SK-N-MC (cell line): ENCODE results near the gene RHAG.

Source experiments
- DNase-seq: peaks from one replicate; pipeline ENCODE4 v3.0.0-alpha.2; 2011; ENCODE audit warnings: low read depth, low spot score
- H3K27ac ChIP-seq: fragments of 200-600 bp; sonication (generic); 2 replicates; pipeline ENCODE4 v1.5.1; 2016; ENCODE audit warnings: mixed run types
- H3K36me3 ChIP-seq: fragments of 200-600 bp; sonication (generic); 2 replicates; pipeline ENCODE4 v1.6.1; 2017; ENCODE audit warnings: antibody characterized with exemption, low read length, mixed read lengths; ENCODE audit not compliant: insufficient read depth
- H3K4me3 ChIP-seq: fragments of 200-600 bp; sonication (generic); 2 replicates; pipeline ENCODE4 v1.5.1; 2016
- H3K9ac ChIP-seq: fragments of 200-600 bp; sonication (generic); 2 replicates; pipeline ENCODE4 v1.8.0; 2017; ENCODE audit warnings: mixed run types, mixed read lengths; ENCODE audit not compliant: insufficient read length
- H3K9me3 ChIP-seq: fragments of 200-600 bp; sonication (generic); 2 replicates; pipeline ENCODE4 v1.6.1; 2017; ENCODE audit warnings: low read depth, mild to moderate bottlenecking, antibody characterized with exemption, low read length, moderate library complexity, mixed read lengths
- EZH2 ChIP-seq: fragments of 200-600 bp; sonication (generic); IDR thresholded peaks from one replicate; pipeline ENCODE4 v1.6.1; 2017; ENCODE audit warnings: antibody characterized with exemption
- FOXP2 ChIP-seq: optimal IDR thresholded peaks from 2 replicates; pipeline ENCODE3; 2011; ENCODE audit warnings: mild to moderate bottlenecking, moderate library complexity; ENCODE audit not compliant: insufficient read depth; ENCODE audit errors: extremely low read length, control extremely low read depth
- POLR2AphosphoS5 ChIP-seq: IDR thresholded peaks from 2 replicates; pipeline ENCODE4 v1.6.1; 2012; ENCODE audit warnings: mild to moderate bottlenecking, low read depth, low read length, borderline replicate concordance

The RHAG gene

DNA sequence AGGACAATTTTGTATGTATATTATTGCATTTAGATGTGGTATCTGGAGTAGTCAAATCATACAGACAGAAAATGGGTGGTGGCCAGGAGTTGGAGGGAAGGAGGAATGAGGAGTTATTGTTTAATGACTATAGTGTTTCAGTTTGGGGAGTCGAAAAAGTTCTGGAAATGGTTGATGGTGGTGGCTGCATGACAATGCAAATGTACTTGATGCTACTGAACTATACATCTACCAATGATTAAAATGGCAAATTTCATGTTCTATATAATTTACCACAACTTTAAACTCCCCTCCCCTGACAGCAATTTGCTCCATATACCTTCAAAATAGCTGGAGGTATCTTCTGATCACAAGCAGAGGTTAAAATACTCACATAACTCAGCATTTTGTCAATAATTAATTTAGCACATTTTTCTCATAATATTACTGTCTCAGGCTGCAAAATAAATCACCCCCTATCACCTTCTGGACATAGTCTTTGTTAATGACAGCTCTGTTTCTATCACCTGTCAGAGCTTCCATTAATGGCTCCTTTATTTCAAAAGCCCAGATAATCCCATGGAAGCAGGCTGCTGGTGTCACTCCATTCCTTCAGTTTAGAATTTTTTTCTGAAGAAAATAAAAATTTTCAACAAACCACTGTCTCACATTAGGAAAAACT lies 25.7 kb upstream of the RHAG start:
- H3K4me3 ChIP-seq: no peak overlapping the region
- no peak overlapping the region for H3K27ac ChIP-seq
- no peak for DNase-seq
- TF ChIP-seq POLR2AphosphoS5 (no peak), FOXP2 (no peak), EZH2 (no peak)
- no peak overlapping the region for H3K9ac ChIP-seq
- no peaks in the 10 kb centered on the region for H3K36me3 ChIP-seq
- H3K9me3 ChIP-seq: no peaks in the 10 kb centered on the region

DNA sequence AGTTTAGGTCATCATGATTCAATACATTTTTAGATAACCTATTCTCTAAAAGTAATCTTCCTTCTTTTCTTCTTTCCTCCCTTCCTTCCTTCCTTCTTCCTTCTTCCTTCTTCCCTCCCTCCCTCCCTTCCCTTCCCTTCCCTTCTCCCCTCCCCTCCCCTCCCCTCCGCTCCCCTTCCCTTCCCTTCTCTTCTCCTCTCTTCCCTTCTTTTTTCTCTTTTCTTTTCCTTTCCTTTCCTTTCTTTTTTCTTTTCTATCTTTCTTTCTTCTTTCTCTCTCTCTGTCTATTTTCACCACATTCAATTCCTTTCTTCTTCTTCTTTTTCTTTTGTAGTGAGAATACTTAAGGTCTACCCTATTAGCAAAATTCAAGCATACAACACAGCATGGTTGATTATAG lies 17.3 kb upstream of the RHAG start:
- Histone ChIP-seq H3K27ac (no peak overlapping the region), H3K9me3 (no peaks in the 10 kb centered on the region), H3K4me3 (no peak overlapping the region), H3K36me3 (no peaks in the 10 kb centered on the region), H3K9ac (no peak overlapping the region)
- TF ChIP-seq POLR2AphosphoS5 (no peak), FOXP2 (no peak), EZH2 (no peak)
- DNase-seq: no peak

DNA sequence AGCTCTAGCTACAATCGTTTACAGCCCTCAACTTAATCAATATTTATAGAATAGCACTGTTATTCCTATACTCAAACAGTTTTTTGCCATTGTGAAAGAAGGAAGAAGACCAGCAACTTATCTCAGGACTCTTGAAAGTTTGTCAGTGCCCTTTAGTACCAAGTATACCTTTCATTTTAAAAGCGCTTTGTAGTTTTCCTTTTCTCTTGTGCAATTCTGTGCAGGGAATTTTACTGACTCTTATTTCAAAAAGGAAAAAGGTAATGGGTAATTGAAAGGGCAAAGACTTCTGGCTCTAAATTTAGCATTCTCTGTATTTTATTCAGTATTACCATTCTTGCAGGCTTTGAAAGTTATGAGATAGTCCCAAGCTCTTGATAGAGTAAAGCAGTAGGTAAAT lies 16.8 kb upstream of the RHAG start:
- H3K9me3 ChIP-seq: no peaks in the 10 kb centered on the region
- H3K27ac ChIP-seq: no peak overlapping the region
- DNase-seq: no peak
- no peaks in the 10 kb centered on the region for H3K36me3 ChIP-seq
- TF ChIP-seq FOXP2 (no peak), POLR2AphosphoS5 (no peak), EZH2 (no peak)
- H3K4me3 ChIP-seq: no peak overlapping the region
- no peak overlapping the region for H3K9ac ChIP-seq

- Histone ChIP-seq H3K4me3 (no peak overlapping the region), H3K36me3 (no peaks in the 10 kb centered on the region), H3K27ac (no peak overlapping the region), H3K9ac (no peak overlapping the region), H3K9me3 (no peaks in the 10 kb centered on the region)
- no peak for DNase-seq
- TF ChIP-seq FOXP2: no peak
- no peak for TF ChIP-seq POLR2AphosphoS5
- TF ChIP-seq EZH2: no peak
These were observed 14.6 kb upstream of the RHAG start for GRCh38 chr6:49651239-49651638.

- Histone ChIP-seq H3K9ac (no peak overlapping the region), H3K27ac (no peak overlapping the region), H3K36me3 (no peaks in the 10 kb centered on the region), H3K9me3 (no peaks in the 10 kb centered on the region), H3K4me3 (no peak overlapping the region)
- TF ChIP-seq FOXP2 (no peak), EZH2 (no peak), POLR2AphosphoS5 (no peak)
- DNase-seq: no peak
These were observed 13.3 kb upstream of the RHAG start for GRCh38 chr6:49649988-49650387.

- no peak overlapping the region for H3K27ac ChIP-seq
- no peak for DNase-seq
- TF ChIP-seq FOXP2 (no peak), EZH2 (no peak), POLR2AphosphoS5 (no peak)
- H3K9me3 ChIP-seq: no peaks in the 10 kb centered on the region
- H3K36me3 ChIP-seq: no peaks in the 10 kb centered on the region
- H3K4me3 ChIP-seq: no peak overlapping the region
- no peak overlapping the region for H3K9ac ChIP-seq
These were observed 11.4 kb upstream of the RHAG start for GRCh38 chr6:49648036-49648435.

- Histone ChIP-seq H3K9ac (no peak overlapping the region), H3K9me3 (no peaks in the 10 kb centered on the region), H3K27ac (no peak overlapping the region), H3K36me3 (no peaks in the 10 kb centered on the region), H3K4me3 (no peak overlapping the region)
- DNase-seq: no peak
- TF ChIP-seq FOXP2 (no peak), POLR2AphosphoS5 (no peak), EZH2 (no peak)
These were observed 10.8 kb upstream of the RHAG start for GRCh38 chr6:49647476-49647875.

DNA sequence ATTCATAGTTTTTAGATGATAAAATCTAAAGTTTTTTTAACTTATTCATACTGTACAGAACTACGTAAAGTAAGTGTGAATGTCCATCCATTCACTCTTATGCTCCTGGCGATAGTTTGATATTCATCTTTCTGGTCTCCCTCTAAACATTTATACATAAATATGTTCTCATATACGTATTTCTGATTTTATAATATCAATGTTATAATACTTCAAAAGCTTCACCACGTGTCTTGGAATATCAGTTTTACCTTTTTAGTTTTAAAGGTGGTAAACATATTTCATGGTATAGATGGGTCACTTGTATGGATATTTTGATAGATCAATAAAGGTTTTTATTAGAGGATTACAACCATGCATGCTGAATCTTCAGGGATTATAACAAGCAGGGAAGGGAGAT lies 10.3 kb upstream of the RHAG start:
- DNase-seq: no peak
- Histone ChIP-seq H3K36me3 (no peaks in the 10 kb centered on the region), H3K9me3 (no peaks in the 10 kb centered on the region), H3K9ac (no peak overlapping the region), H3K27ac (no peak overlapping the region), H3K4me3 (no peak overlapping the region)
- TF ChIP-seq POLR2AphosphoS5 (no peak), EZH2 (no peak), FOXP2 (no peak)

DNA sequence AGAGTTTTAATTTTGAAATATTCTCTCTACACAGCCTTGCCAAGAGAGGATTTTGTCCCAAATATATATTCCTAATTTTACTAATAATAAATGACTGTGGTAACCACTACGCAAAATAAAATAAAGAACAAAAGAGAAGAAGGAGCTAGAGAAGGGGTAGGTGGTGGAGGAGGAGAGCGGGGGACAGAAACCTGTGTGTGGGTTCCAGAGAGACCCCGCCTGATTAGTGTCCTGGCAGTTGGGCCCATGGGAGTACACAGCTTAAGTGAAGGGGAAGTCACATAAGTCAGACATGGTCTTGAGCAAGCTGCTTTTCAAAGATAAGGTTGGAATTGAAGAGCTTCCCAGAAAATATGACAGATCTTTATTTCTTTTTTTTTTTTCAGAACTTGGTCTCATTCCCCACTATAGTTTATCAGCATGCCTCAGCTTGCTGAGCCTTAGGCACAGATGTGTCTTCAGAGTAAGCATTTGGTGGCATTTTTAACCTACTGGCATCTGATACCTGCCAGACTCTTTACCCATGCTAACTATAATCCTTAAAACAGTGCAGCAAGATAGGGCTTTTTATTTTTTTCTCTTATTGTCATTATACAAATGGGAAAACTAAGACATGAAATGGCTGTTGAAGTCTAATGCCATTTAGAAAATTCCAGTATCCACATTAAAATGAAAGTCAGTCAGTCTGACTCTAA lies 9.6 kb upstream of the RHAG start:
- no peaks in the 10 kb centered on the region for H3K36me3 ChIP-seq
- no peaks in the 10 kb centered on the region for H3K9me3 ChIP-seq
- no peak overlapping the region for H3K27ac ChIP-seq
- TF ChIP-seq POLR2AphosphoS5 (no peak), FOXP2 (no peak), EZH2 (no peak)
- no peak overlapping the region for H3K4me3 ChIP-seq
- DNase-seq: no peak
- no peak overlapping the region for H3K9ac ChIP-seq
